ENCODE results near the gene SLC16A5.

GRCh38 chr17:75103601-75104554 is 16.1 kb downstream of the SLC16A5 start:
- no peak for TF ChIP-seq CTCF (IDR thresholded peaks at IDR 0.05; ENCODE audit: low read length)
- TF ChIP-seq EZH2 (optimal IDR thresholded peaks at IDR 0.05; ENCODE audit: low read depth, low read length), result no peak
- TF ChIP-seq EZH2phosphoT487 (IDR thresholded peaks at IDR 0.05; ENCODE audit: low read length), result no peak

Measured in MM.1S (cell line).